ENCODE data around the gene LMBRD2.
"Not testable (repeated sequence)": the region's sequence is repeated elsewhere in the genome, so short reads cannot be mapped to it uniquely, and the experiment has no call there.

The LMBRD2 gene

GRCh38 chr5:36151434-36152323, at the start of gene LMBRD2, which contains the start of gene SKP2:
Gene LMBRD2 (minus strand): TSS chr5:36151887. CDS start chr5:36143349, 8,538 bp downstream.
Gene SKP2 (plus strand): TSS chr5:36152111. CDS start chr5:36152263, 152 bp downstream.
- peak; percentile 99 for DNase-seq

- no peak for DNase-seq
Observed at GRCh38 chr5:36200513-36200912, 48.8 kb upstream of the LMBRD2 start.

GRCh38 chr5:36199620-36200019, 47.9 kb upstream of the LMBRD2 start:
- DNase-seq = no peak

GRCh38 chr5:36198783-36199182, 47.1 kb upstream of the LMBRD2 start:
- DNase-seq = not testable (repeated sequence)

GRCh38 chr5:36198281-36198680, 46.6 kb upstream of the LMBRD2 start:
- no peak for DNase-seq

- no peak for DNase-seq
Observed at GRCh38 chr5:36193746-36194145, 42.1 kb upstream of the LMBRD2 start.

- DNase-seq = not testable (repeated sequence)
Observed at GRCh38 chr5:36184408-36184807, 32.7 kb upstream of the LMBRD2 start.

GRCh38 chr5:36181774-36182173, 30.1 kb upstream of the LMBRD2 start:
- no peak for DNase-seq

GRCh38 chr5:36180556-36181350, 29.1 kb upstream of the LMBRD2 start:
- DNase-seq = no peak

- DNase-seq = no peak
Observed at GRCh38 chr5:36179950-36180349, 28.3 kb upstream of the LMBRD2 start.

GRCh38 chr5:36178524-36178890, 26.8 kb upstream of the LMBRD2 start:
- DNase-seq = no peak

GRCh38 chr5:36177715-36178523, 26.2 kb upstream of the LMBRD2 start:
- peak; percentile 43 for DNase-seq

GRCh38 chr5:36177154-36177553, 25.5 kb upstream of the LMBRD2 start:
- no peak for DNase-seq

- DNase-seq = no peak
Observed at GRCh38 chr5:36175043-36175442, 23.4 kb upstream of the LMBRD2 start.

- DNase-seq = no peak
Observed at GRCh38 chr5:36174119-36174518, 22.4 kb upstream of the LMBRD2 start.

- no peak for DNase-seq
Observed at GRCh38 chr5:36173426-36173825, 21.7 kb upstream of the LMBRD2 start.

- DNase-seq = no peak
Observed at GRCh38 chr5:36172599-36172998, 20.9 kb upstream of the LMBRD2 start.

- no peak for DNase-seq
Observed at GRCh38 chr5:36170832-36171424, 19.2 kb upstream of the LMBRD2 start.

- no peak for DNase-seq
Observed at GRCh38 chr5:36168737-36169136, 17.1 kb upstream of the LMBRD2 start.

- no peak for DNase-seq
Observed at GRCh38 chr5:36164461-36164860, 12.8 kb upstream of the LMBRD2 start.

GRCh38 chr5:36162810-36163486, 11.3 kb upstream of the LMBRD2 start:
- DNase-seq = no peak

GRCh38 chr5:36161361-36161760, 9.7 kb upstream of the LMBRD2 start:
- no peak for DNase-seq
